WERI-Rb-1 (cell line): Measurements from ENCODE around the gene SIRPB2.

Source experiments
- DNase-seq: peaks from one replicate; pipeline ENCODE4 v3.0.0-alpha.2; 2020
- H3K27ac ChIP-seq: fragments of 250-450 bp; sonication (Bioruptor Pico); 2 replicates; pipeline ENCODE4 v1.5.1; 2020; ENCODE audit warnings: mild to moderate bottlenecking, moderate library complexity
- H3K27me3 ChIP-seq: fragments of 250-450 bp; sonication (Bioruptor Pico); 2 replicates; pipeline ENCODE4 v1.5.1; 2021; ENCODE audit warnings: mild to moderate bottlenecking, low read depth, moderate library complexity; ENCODE audit not compliant: insufficient read depth, severe bottlenecking
- H3K36me3 ChIP-seq: fragments of 250-450 bp; sonication (Bioruptor Pico); 2 replicates; pipeline ENCODE4 v1.5.1; 2020; ENCODE audit warnings: mild to moderate bottlenecking, moderate library complexity
- H3K4me3 ChIP-seq: 2 replicates; pipeline ENCODE4 v1.5.1; 2011; ENCODE audit warnings: low read depth, mild to moderate bottlenecking, control low read depth, low read length
- H3K9me3 ChIP-seq: fragments of 250-450 bp; sonication (Bioruptor Pico); 2 replicates; pipeline ENCODE4 v1.5.1; 2021; ENCODE audit warnings: mild to moderate bottlenecking, moderate library complexity; ENCODE audit not compliant: severe bottlenecking
- CTCF ChIP-seq: IDR thresholded peaks from 2 replicates; pipeline ENCODE4 v1.5.1; 2011; ENCODE audit warnings: low read depth, mild to moderate bottlenecking, control low read depth, inconsistent platforms, low read length

The SIRPB2 gene

GRCh38 chr20:1441133-1441532 is 50.1 kb downstream of the SIRPB2 start:
- no peak for TF ChIP-seq CTCF
- Histone ChIP-seq H3K4me3 (no peak overlapping the region), H3K27me3 (no peaks in the 10 kb centered on the region), H3K9me3 (no peaks in the 10 kb centered on the region), H3K36me3 (peaks cover 38% of the 10 kb centered on the region), H3K27ac (no peak overlapping the region)
- DNase-seq, result no peak

GRCh38 chr20:1440024-1440423 is 51.2 kb downstream of the SIRPB2 start:
- peak; percentile 58 for TF ChIP-seq CTCF
- H3K9me3 ChIP-seq, result no peaks in the 10 kb centered on the region
- no peak overlapping the region for H3K4me3 ChIP-seq
- peak; percentile 29 for DNase-seq
- no peak overlapping the region for H3K27ac ChIP-seq
- peaks cover 27% of the 10 kb centered on the region for H3K36me3 ChIP-seq
- H3K27me3 ChIP-seq, result no peaks in the 10 kb centered on the region

- Histone ChIP-seq H3K27ac (no peak overlapping the region), H3K4me3 (no peak overlapping the region), H3K36me3 (peaks cover 11% of the 10 kb centered on the region), H3K27me3 (no peaks in the 10 kb centered on the region), H3K9me3 (no peaks in the 10 kb centered on the region)
- DNase-seq, result no peak
- TF ChIP-seq CTCF, result no peak
Observed at GRCh38 chr20:1438361-1438760, 52.9 kb downstream of the SIRPB2 start.

GRCh38 chr20:1437235-1437904 is 53.9 kb downstream of the SIRPB2 start:
- peak; percentile 92 for TF ChIP-seq CTCF
- Histone ChIP-seq H3K9me3 (no peaks in the 10 kb centered on the region), H3K36me3 (peaks cover 7% of the 10 kb centered on the region), H3K27me3 (no peaks in the 10 kb centered on the region), H3K4me3 (no peak overlapping the region), H3K27ac (no peak overlapping the region)
- peak; percentile 71 for DNase-seq

GRCh38 chr20:1436263-1436662 is 55.0 kb downstream of the SIRPB2 start:
- TF ChIP-seq CTCF, result no peak
- Histone ChIP-seq H3K9me3 (no peaks in the 10 kb centered on the region), H3K36me3 (no peaks in the 10 kb centered on the region; the same call in 1 of the 2 replicates), H3K27me3 (no peaks in the 10 kb centered on the region), H3K27ac (no peak overlapping the region), H3K4me3 (no peak overlapping the region)
- no peak for DNase-seq

- Histone ChIP-seq H3K4me3 (no peak overlapping the region), H3K27me3 (no peaks in the 10 kb centered on the region), H3K36me3 (no peaks in the 10 kb centered on the region; the same call in 1 of the 2 replicates), H3K27ac (no peak overlapping the region), H3K9me3 (no peaks in the 10 kb centered on the region)
- DNase-seq, result no peak
- TF ChIP-seq CTCF, result no peak
Observed at GRCh38 chr20:1435337-1435699, 55.9 kb downstream of the SIRPB2 start.
